GM10266 (cell line): ENCODE data around the gene KLF3.
A peak's percentile ranks its signal among the peaks of the same experiment; 100 is the strongest.

Experiments used
- DNase-seq: peaks from one replicate; pipeline ENCODE4 v3.0.0; 2012; ENCODE audit errors: extremely low spot score
- TF ChIP-seq, protein P1 (sequence below): IDR thresholded peaks from 2 replicates; pipeline ENCODE4 v1.5.1; 2012; ENCODE audit warnings: mild to moderate bottlenecking, low read depth; ENCODE audit not compliant: control insufficient read depth, insufficient read depth; ENCODE audit errors: missing control alignments

KLF3 gene

DNA sequence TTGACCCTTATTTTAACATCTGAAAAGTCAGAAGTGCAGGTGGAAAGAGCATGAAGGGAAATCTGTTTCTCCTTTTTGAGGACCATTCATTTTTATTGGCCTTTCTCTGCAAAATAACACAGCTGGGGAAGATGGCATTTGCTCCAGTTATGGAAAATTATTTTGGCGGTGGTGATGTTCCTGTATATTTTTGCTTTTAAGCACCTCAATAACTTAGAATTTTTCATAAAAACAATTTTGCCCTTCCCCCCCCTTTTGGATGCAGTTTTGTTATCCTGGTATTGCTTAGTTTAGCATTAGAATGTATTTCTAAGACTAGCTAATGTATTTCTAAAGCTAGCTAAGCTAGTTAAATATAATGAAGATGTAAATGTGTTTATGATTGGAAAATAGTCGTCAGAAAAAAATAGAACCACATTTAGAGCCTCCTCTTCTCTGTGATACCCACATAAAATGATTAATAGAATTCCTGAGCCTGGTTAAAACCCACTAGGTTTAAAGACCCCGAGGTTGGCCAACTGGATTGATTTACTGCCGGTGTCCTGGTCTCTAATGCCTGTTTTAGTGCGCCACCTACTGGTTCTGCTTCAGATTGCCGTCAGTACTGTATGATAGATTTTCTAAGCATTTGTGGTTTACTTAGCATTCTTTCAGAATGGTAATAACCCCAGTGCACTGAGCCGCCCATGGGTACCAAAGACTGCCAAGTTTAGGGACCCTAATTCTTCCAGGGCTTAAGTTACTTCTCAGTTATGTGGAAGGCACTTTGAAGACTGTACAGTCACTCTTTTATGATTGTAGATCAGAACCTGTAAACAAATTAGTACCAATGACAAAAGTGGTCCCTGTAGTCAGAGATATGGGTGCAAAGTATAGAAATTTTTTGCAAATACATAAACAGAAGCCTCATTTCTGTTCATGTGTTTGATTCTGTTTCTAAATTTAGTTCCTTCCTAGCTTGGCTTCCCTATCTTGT lies 11.4 kb downstream of the KLF3 start:
- peak; percentile 65 for DNase-seq
- TF ChIP-seq, protein P1, sequence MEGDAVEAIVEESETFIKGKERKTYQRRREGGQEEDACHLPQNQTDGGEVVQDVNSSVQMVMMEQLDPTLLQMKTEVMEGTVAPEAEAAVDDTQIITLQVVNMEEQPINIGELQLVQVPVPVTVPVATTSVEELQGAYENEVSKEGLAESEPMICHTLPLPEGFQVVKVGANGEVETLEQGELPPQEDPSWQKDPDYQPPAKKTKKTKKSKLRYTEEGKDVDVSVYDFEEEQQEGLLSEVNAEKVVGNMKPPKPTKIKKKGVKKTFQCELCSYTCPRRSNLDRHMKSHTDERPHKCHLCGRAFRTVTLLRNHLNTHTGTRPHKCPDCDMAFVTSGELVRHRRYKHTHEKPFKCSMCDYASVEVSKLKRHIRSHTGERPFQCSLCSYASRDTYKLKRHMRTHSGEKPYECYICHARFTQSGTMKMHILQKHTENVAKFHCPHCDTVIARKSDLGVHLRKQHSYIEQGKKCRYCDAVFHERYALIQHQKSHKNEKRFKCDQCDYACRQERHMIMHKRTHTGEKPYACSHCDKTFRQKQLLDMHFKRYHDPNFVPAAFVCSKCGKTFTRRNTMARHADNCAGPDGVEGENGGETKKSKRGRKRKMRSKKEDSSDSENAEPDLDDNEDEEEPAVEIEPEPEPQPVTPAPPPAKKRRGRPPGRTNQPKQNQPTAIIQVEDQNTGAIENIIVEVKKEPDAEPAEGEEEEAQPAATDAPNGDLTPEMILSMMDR: peak; percentile 87

DNA sequence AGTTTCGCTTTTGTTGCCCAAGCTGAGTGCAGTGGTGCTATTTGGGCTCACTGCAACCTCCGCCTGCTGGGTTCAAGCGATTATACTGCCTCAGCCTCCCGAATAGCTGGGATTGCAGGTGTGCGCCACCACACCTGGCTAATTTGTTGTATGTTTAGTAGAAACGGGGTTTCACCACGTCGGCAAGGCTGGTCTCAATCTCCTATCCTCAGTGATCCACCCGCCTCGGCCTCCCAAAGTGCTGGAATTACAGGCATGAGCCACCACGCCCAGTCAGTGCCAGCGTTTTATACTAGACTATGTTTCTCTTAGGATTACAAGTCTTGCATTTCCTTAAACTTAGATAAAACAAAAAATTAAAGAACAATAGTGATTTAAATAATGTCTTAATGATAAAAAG lies 13.0 kb downstream of the KLF3 start:
- DNase-seq: no peak
- TF ChIP-seq, protein P1: no peak

DNA sequence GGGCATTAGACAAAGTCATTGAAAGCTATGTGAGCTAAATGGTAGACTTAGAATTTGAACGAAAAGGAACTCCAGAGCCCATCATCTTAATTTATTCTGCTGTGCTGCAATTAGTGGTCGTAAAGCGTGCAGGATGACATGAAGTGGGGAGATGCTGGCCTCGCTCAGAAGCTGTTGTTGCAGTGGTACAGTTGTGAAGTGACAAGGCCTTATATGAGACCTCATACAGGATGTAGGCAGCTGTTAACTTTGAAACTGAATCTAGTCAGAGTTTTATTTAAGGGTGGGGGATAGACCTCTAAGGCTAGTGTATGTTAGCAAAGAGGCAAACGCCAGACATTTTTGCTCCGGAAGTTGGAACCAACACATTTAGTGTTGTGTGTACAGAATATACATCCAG lies 13.4 kb downstream of the KLF3 start:
- TF ChIP-seq, protein P1: no peak
- no peak for DNase-seq

DNA sequence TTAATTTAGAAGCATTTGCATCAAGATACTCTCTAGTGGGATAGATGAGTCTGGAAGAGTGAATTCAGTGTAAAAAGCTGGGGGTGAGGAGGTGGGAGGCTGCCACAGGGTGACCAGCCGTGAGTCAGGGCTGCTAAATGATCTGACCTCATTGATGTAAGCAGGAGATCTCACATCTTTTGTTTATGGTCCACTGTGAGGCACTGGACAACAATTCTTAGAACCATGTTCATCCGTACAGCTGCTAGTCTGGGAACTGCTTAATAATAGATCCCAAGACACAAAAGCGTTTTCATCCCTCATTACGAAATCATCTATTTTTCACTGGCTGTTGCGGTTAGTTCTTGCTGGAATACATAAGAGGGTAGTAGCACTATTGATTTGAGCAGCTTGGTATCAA lies 14.1 kb downstream of the KLF3 start:
- TF ChIP-seq, protein P1: no peak
- no peak for DNase-seq

DNA sequence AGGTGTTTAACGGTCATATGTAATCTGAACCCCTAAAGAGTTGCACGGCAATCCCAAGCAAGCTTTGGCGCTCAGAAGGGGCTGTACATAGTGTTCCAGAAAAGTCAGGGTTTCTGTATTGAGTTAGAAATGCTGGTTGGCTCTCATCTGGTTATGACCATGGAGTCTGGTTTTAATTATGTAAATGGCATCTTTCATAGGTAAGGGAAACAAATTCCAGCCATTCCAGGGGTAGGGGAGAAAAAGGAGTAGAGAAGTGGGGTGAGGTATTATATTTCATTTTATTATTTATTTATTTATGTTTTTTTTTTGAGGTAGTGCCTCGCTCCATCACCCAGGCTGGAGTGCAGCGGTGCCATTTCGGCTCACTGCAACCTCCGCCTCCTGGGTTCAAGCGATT lies 15.9 kb downstream of the KLF3 start:
- no peak for DNase-seq

DNA sequence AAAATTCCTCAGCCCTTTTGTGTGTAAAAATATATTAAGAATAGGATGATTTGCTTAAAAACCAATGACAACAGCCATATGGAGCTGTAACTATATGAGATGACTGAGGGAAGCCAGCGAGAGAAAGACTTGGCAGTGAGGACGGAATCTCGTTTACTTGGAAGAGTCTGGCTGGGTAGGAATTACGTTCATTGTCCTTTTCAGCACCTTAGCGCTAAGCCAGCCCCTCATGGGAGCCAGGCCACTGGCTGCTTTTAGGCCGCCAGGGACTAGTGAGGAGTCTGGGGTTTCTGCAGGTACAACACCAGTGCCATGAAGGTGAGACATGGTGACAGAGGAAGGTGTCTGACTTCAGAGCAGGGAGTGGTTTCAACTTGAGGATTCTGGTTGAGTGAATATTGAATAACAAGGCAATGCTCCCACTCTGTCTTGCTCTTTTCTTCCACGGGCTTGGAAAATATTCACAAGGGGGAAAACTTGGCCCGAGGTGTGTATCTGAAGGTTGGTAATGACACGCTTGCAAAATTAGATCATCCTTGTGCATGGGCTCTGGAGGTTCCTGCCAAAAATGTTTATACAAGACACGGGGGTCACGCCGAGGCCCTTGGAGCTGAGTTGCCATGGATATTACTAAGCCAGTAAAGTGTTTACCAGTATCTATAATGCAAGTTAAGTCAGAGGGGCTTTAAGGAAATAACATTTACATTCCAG lies 17.4 kb downstream of the KLF3 start:
- DNase-seq: no peak
- TF ChIP-seq, protein P1: no peak

More for the DNA sequence above, 15.9 kb downstream of the KLF3 start:
- TF ChIP-seq, protein P1: no peak
